HEK293T (cell line): ENCODE measurements around the gene SEZ6.

Source experiments
- ARNT ChIP-seq: fragments of 450-650 bp; IDR thresholded peaks from 2 replicates; pipeline ENCODE4 v1.6.1; 2017; ENCODE audit warnings: mild to moderate bottlenecking
- CTBP1 ChIP-seq: fragments of 450-650 bp; IDR thresholded peaks from 2 replicates; pipeline ENCODE4 v1.6.1; 2016; ENCODE audit warnings: borderline replicate concordance
- FOXK2 ChIP-seq: fragments of 450-650 bp; IDR thresholded peaks from 2 replicates; pipeline ENCODE4 v1.6.1; 2016; ENCODE audit warnings: mild to moderate bottlenecking
- SUZ12 ChIP-seq: fragments of 450-650 bp; IDR thresholded peaks from 2 replicates; pipeline ENCODE4 v1.6.1; 2016; ENCODE audit warnings: mild to moderate bottlenecking

DNA sequence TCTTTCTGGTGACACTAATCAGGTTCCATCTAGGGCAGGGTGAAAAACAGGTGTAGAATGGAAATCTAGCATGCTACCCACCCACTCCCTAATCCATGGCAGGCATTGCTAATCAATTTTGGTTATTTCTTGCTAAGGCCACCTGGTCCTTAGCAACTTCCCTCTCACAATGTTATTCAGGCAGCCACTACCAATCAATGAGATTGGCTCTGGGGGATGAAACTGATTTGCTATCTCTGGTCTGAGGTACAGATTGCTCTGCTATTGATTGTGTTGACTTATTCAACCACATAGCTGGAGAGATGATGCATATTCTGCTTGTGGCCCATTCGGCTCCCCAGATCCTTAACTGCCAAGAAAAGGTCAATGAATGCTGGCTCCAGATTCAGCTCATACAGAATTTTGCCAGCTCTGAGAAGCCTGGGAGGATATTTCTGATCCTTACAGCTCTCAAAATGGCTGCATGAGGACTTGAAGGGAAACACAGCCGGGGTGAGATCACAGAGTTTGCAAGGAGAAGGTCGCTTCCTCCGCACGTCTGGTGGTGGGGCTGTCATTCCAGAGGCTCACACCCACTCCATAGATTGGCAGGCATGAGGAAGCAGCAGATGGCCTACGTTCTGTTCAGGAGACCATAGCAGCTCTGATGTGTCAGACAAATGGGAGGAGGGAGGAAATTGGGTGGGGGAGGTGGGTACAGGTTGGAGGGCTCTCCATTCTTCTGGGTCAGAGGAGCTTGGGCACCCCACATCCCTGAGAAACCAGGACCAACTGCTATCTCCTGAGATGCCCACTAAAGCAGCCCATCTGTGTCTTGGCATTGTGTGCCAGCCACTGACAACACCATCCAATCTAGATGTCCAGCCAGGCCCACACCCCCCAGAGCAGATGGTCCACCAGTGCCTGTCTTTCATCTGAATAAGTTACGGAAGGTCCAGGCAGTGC lies 22.3 kb downstream of the SEZ6 start:
- no peak for TF ChIP-seq SUZ12
- TF ChIP-seq CTBP1, result no peak
- TF ChIP-seq FOXK2, result no peak
- no peak for TF ChIP-seq ARNT
